Adipose tissue (tissue), 3 donors: Measurements from ENCODE around the gene GRM8. TPM values are rescaled to one million over a fixed set of nuclear protein-coding genes. Genes with fewer than 3 reads are reported as not detected.

Experiments
- H3K27ac ChIP-seq: one replicate; pipeline ENCODE4 v1.5.1; 2013; ENCODE audit warnings: low read depth, low read length
- WGBS, 3 donors: extraction: QIAGEN DNeasy Blood & Tissue Kit; methylation state at CpG; one replicate each; pipeline ENCODE4 v1.1.7; 2013; 5-methylcytosine and 5-hydroxymethylcytosine counted together
- polyA plus RNA-seq, 3 donors: library from polyadenylated mRNA; stranded (reverse); fragments of 200-250 nt; gene quantifications; one replicate each; pipeline ENCODE4 v1.2.3, GENCODE V29; 2013
- donor health status: healthy with polysubstance abuse.
- donor health status: Bipolar disorder and iron deficiency.
- donor health status: healthy.

Gene GRM8
- polyA plus RNA-seq, 3 donors, result 0.07 to 0.08 TPM; not detected in 1

- WGBS, 3 donors, result 65 to 70% (median 68%) methylated on average over 3 of the region's 3 CpGs
- H3K27ac ChIP-seq, result no peak overlapping the region
These were observed 185.8 kb downstream of the GRM8 start for GRCh38 chr7:127066974-127067373.

GRCh38 chr7:127059475-127059874, 193.3 kb downstream of the GRM8 start:
- H3K27ac ChIP-seq, result no peak overlapping the region
- WGBS, 3 donors, result 83 to 95% (median 87%) methylated on average over 6 of the region's 6 CpGs

GRCh38 chr7:127057918-127058317, 194.8 kb downstream of the GRM8 start:
- WGBS, 3 donors, result 77 to 86% (median 77%) methylated on average over 9 of the region's 9 CpGs
- no peak overlapping the region for H3K27ac ChIP-seq

- H3K27ac ChIP-seq, result no peak overlapping the region
These were observed 196.5 kb downstream of the GRM8 start for GRCh38 chr7:127056202-127056601.

- H3K27ac ChIP-seq, result no peak overlapping the region
These were observed 205.2 kb downstream of the GRM8 start for GRCh38 chr7:127047521-127047920.

GRCh38 chr7:127041689-127042452, 210.9 kb downstream of the GRM8 start:
- no peak overlapping the region for H3K27ac ChIP-seq
- 76 to 83% (median 78%) methylated on average over 7 of the region's 7 CpGs for WGBS, 3 donors

- no peak overlapping the region for H3K27ac ChIP-seq
- 78 to 91% (median 85%) methylated on average over 2 of the region's 2 CpGs for WGBS, 3 donors
These were observed 212.7 kb downstream of the GRM8 start for GRCh38 chr7:127040042-127040441.

GRCh38 chr7:127039541-127039940, 213.2 kb downstream of the GRM8 start:
- WGBS, 3 donors, result 83% methylated on average over 3 of the region's 3 CpGs; no CpG with 5 or more reads in 2 of the 3 donors
- no peak overlapping the region for H3K27ac ChIP-seq

GRCh38 chr7:127035203-127035849, 217.4 kb downstream of the GRM8 start:
- no peak overlapping the region for H3K27ac ChIP-seq
- WGBS, 3 donors, result 46 to 82% (median 75%) methylated on average over 6 of the region's 6 CpGs

- no peak overlapping the region for H3K27ac ChIP-seq
These were observed 218.4 kb downstream of the GRM8 start for GRCh38 chr7:127034186-127034806.

GRCh38 chr7:127029823-127030222, 222.9 kb downstream of the GRM8 start:
- 77 to 94% (median 87%) methylated on average over 2 of the region's 2 CpGs for WGBS, 3 donors
- no peak overlapping the region for H3K27ac ChIP-seq

GRCh38 chr7:127021857-127022256, 230.9 kb downstream of the GRM8 start:
- WGBS, 3 donors, result 33 to 68% (median 67%) methylated on average over 1 of the region's 1 CpG
- no peak overlapping the region for H3K27ac ChIP-seq

GRCh38 chr7:127021019-127021738, 231.6 kb downstream of the GRM8 start:
- no peak overlapping the region for H3K27ac ChIP-seq

GRCh38 chr7:127018889-127019288, 233.9 kb downstream of the GRM8 start:
- 75% methylated on average over 2 of the region's 2 CpGs for WGBS, 3 donors
- H3K27ac ChIP-seq, result no peak overlapping the region

GRCh38 chr7:127017196-127017595, 235.5 kb downstream of the GRM8 start:
- no peak overlapping the region for H3K27ac ChIP-seq
- 65 to 75% (median 67%) methylated on average over 2 of the region's 2 CpGs for WGBS, 3 donors

- WGBS, 3 donors, result 85 to 89% (median 89%) methylated on average over 3 of the region's 3 CpGs
These were observed 252.0 kb downstream of the GRM8 start for GRCh38 chr7:127000725-127001124.

GRCh38 chr7:126996659-126997058, 256.1 kb downstream of the GRM8 start:
- 40 to 75% (median 71%) methylated on average over 1 of the region's 1 CpG for WGBS, 3 donors
- H3K27ac ChIP-seq, result no peak overlapping the region

More at GRCh38 chr7:127000725-127001124, 252.0 kb downstream of the GRM8 start:
- no peak overlapping the region for H3K27ac ChIP-seq

- WGBS, 3 donors, result 74 to 91% (median 78%) methylated on average over 2 of the region's 2 CpGs
These were observed 259.0 kb downstream of the GRM8 start for GRCh38 chr7:126993626-126994213.

GRCh38 chr7:126988022-126988421, 264.7 kb downstream of the GRM8 start:
- no peak overlapping the region for H3K27ac ChIP-seq
- WGBS, 3 donors, result 84 to 88% (median 86%) methylated on average over 4 of the region's 4 CpGs

More at GRCh38 chr7:126993626-126994213, 259.0 kb downstream of the GRM8 start:
- H3K27ac ChIP-seq, result no peak overlapping the region
